GM23338 (cell line): Measurements from ENCODE around the gene MAPK11. TPM values are rescaled to one million over a fixed set of nuclear protein-coding genes. Genes with fewer than 3 reads are reported as not detected.
A peak's percentile ranks its signal among the peaks of the same experiment; 100 is the strongest.

Experiments
- ATAC-seq: fragments of 200-7000 bp; cut with Tn5 transposase; 3 replicates; pipeline ENCODE4 v1.9.1; 2020
- DNase-seq: peaks from one replicate; pipeline ENCODE4 v3.0.0-alpha.2; 2015; ENCODE audit warnings: low spot score
- H2AFZ ChIP-seq: fragments of 200-600 bp; sonication (generic); 2 replicates; pipeline ENCODE4 v1.8.0; 2016; ENCODE audit warnings: antibody characterized with exemption, mild to moderate bottlenecking, moderate library complexity
- H3F3A ChIP-seq: fragments of 200-600 bp; sonication (generic); replicated peaks from 2 replicates; pipeline ENCODE4 v1.8.0; 2017; ENCODE audit warnings: antibody characterized with exemption, mixed run types, low read depth
- H3K27ac ChIP-seq: fragments of 200-600 bp; sonication (generic); 2 replicates; pipeline ENCODE4 v1.6.1; 2016; ENCODE audit warnings: low read depth
- H3K27me3 ChIP-seq: fragments of 200-600 bp; sonication (generic); 2 replicates; pipeline ENCODE4 v1.8.0; 2016; ENCODE audit warnings: mild to moderate bottlenecking, mixed run types, moderate library complexity; ENCODE audit not compliant: insufficient read depth
- H3K36me3 ChIP-seq: fragments of 200-600 bp; sonication (generic); 2 replicates; pipeline ENCODE4 v1.8.0; 2016; ENCODE audit warnings: mild to moderate bottlenecking; ENCODE audit not compliant: insufficient read depth
- H3K4me1 ChIP-seq: fragments of 200-600 bp; sonication (generic); 2 replicates; pipeline ENCODE4 v1.8.0; 2016; ENCODE audit warnings: mild to moderate bottlenecking, moderate library complexity; ENCODE audit not compliant: insufficient read depth
- H3K4me2 ChIP-seq: fragments of 200-600 bp; sonication (generic); 2 replicates; pipeline ENCODE4 v1.7.1; 2017; ENCODE audit warnings: mixed run types
- H3K4me3 ChIP-seq: fragments of 200-600 bp; sonication (generic); 2 replicates; pipeline ENCODE4 v1.6.1; 2016; ENCODE audit warnings: mixed run types
- H3K79me2 ChIP-seq: fragments of 200-600 bp; sonication (generic); replicated peaks from 2 replicates; pipeline ENCODE4 v1.8.0; 2017; ENCODE audit warnings: mild to moderate bottlenecking; ENCODE audit not compliant: insufficient read depth
- H3K9me2 ChIP-seq: fragments of 200-600 bp; sonication (generic); 2 replicates; pipeline ENCODE4 v1.8.0; 2017; ENCODE audit not compliant: insufficient read depth
- H4K20me1 ChIP-seq: fragments of 200-600 bp; sonication (generic); replicated peaks from 2 replicates; pipeline ENCODE4 v1.8.0; 2017; ENCODE audit warnings: mild to moderate bottlenecking; ENCODE audit not compliant: insufficient read depth
- H3K27ac Mint-ChIP-seq: 2 replicates; pipeline ENCODE4 v1.8.0; 2020; ENCODE audit warnings: inconsistent platforms, mild to moderate bottlenecking, moderate library complexity, mixed read lengths
- H3K27me3 Mint-ChIP-seq: 3 replicates; pipeline ENCODE4 v1.8.0; 2022; ENCODE audit warnings: low read depth, mild to moderate bottlenecking, moderate library complexity, mixed read lengths, inconsistent platforms; ENCODE audit not compliant: insufficient read depth, poor library complexity
- H3K36me3 Mint-ChIP-seq: 3 replicates; pipeline ENCODE4 v1.8.0; 2021; ENCODE audit warnings: low read depth, mild to moderate bottlenecking, inconsistent platforms, moderate library complexity, mixed read lengths
- H3K4me1 Mint-ChIP-seq: 3 replicates; pipeline ENCODE4 v1.8.0; 2020; ENCODE audit warnings: mild to moderate bottlenecking, inconsistent platforms, mixed read lengths
- H3K4me3 Mint-ChIP-seq: 3 replicates; pipeline ENCODE4 v1.8.0; 2021; ENCODE audit warnings: moderate library complexity, mild to moderate bottlenecking, inconsistent platforms, mixed read lengths
- H3K9me3 Mint-ChIP-seq: 3 replicates; pipeline ENCODE4 v1.8.0; 2020; ENCODE audit warnings: moderate library complexity, mild to moderate bottlenecking, inconsistent platforms, mixed read lengths
- CREB1 ChIP-seq: fragments of 250-450 bp; sonication (Bioruptor Pico); IDR thresholded peaks from 2 replicates; pipeline ENCODE4 v1.5.0; 2020; ENCODE audit warnings: low read depth, mild to moderate bottlenecking, moderate library complexity
- CTCF ChIP-seq, 2 experiments: fragments of 200-600 bp in 1 of 2; sonication (generic) in 1 of 2; conservative IDR thresholded peaks; 2 replicates each; pipeline versions ENCODE4 v1.5.1 to v1.6.1; 2016 to 2017; ENCODE audit warnings: antibody characterized with exemption in 2 of 2, low read depth in 2 of 2, mild to moderate bottlenecking in 2 of 2, moderate library complexity in 1 of 2
- ETS1 ChIP-seq: IDR thresholded peaks from 2 replicates; pipeline ENCODE4 v1.6.1; 2016; ENCODE audit warnings: antibody characterized with exemption
- EZH2 ChIP-seq: fragments of 200-600 bp; sonication (generic); IDR thresholded peaks from one replicate; pipeline ENCODE4 v1.8.0; 2017; ENCODE audit warnings: antibody characterized with exemption, mild to moderate bottlenecking, low read depth; ENCODE audit not compliant: unreplicated experiment
- EZH2phosphoT487 ChIP-seq: fragments of 200-600 bp; sonication (generic); IDR thresholded peaks from one replicate; pipeline ENCODE4 v1.8.1; 2018; ENCODE audit warnings: antibody characterized with exemption; ENCODE audit not compliant: unreplicated experiment
- JUNB ChIP-seq: IDR thresholded peaks from one replicate; pipeline ENCODE4 v1.6.1; 2016; ENCODE audit warnings: antibody characterized with exemption; ENCODE audit not compliant: unreplicated experiment
- NANOG ChIP-seq: IDR thresholded peaks from 2 replicates; pipeline ENCODE4 v1.6.1; 2016; ENCODE audit warnings: antibody characterized with exemption, borderline replicate concordance
- POLR2AphosphoS5 ChIP-seq: IDR thresholded peaks from 2 replicates; pipeline ENCODE4 v1.6.1; 2016; ENCODE audit warnings: antibody characterized with exemption, low read depth
- REST ChIP-seq: IDR thresholded peaks from one replicate; pipeline ENCODE4 v1.6.1; 2018; ENCODE audit warnings: antibody characterized with exemption; ENCODE audit not compliant: unreplicated experiment
- STAT1 ChIP-seq: IDR thresholded peaks from one replicate; pipeline ENCODE4 v1.6.1; 2016; ENCODE audit warnings: antibody characterized with exemption; ENCODE audit not compliant: unreplicated experiment
- ZNF114 ChIP-seq: fragments of 250-450 bp; sonication (Bioruptor Pico); IDR thresholded peaks from 2 replicates; pipeline ENCODE4 v1.5.0; 2020; ENCODE audit warnings: mild to moderate bottlenecking, moderate library complexity
- ZNF331 ChIP-seq: fragments of 250-450 bp; sonication (Bioruptor Pico); IDR thresholded peaks from 2 replicates; pipeline ENCODE4 v1.5.0; 2020; ENCODE audit warnings: low read depth, mild to moderate bottlenecking, moderate library complexity
- ZNF462 ChIP-seq: fragments of 250-450 bp; sonication (Bioruptor Pico); IDR thresholded peaks from 2 replicates; pipeline ENCODE4 v1.5.0; 2020; ENCODE audit warnings: mild to moderate bottlenecking, moderate library complexity
- polyA plus RNA-seq: library from polyadenylated mRNA; unstranded; fragments of >200 nt; fragmentation: Nextera tagmentation; extraction: Ambion mirVana; gene quantifications from 2 replicates; pipeline ENCODE4 v1.2.1, GENCODE V29; 2016
- total RNA-seq: library from RNA; depleted of rRNA; stranded (reverse); fragments of >200 nt; shearing (Covaris generic); gene quantifications from 2 replicates; pipeline ENCODE4 v1.2.3, GENCODE V29; 2014

MAPK11 gene
- total and polyA plus RNA-seq, 2 experiments from 2014 or later, result 0.34 to 1.9 TPM

- peaks cover 18% of the 10 kb centered on the region; the same call in 1 of the 2 replicates for H3K4me1 ChIP-seq
- peak overlapping the region; percentile 34; the same call in 1 of the 3 replicates for H3K4me3 Mint-ChIP-seq
Observed at GRCh38 chr22:50300620-50301257, 30.6 kb upstream of the MAPK11 start.

More at GRCh38 chr22:50300620-50301257, 30.6 kb upstream of the MAPK11 start:
- H3K79me2 ChIP-seq, result peaks cover 31% of the 10 kb centered on the region
- no peak for TF ChIP-seq ETS1
- no peak for TF ChIP-seq NANOG
- TF ChIP-seq EZH2phosphoT487, result no peak
- TF ChIP-seq POLR2AphosphoS5, result no peak
- no peak for TF ChIP-seq EZH2
- no peak for TF ChIP-seq ZNF462 (CRISPR knock-in tag)
- no peak for TF ChIP-seq ZNF331 (CRISPR knock-in tag)
- no peak for TF ChIP-seq STAT1
- TF ChIP-seq CREB1 (CRISPR knock-in tag), result no peak
- TF ChIP-seq REST, result no peak
- TF ChIP-seq JUNB, result no peak
- TF ChIP-seq CTCF (conservative IDR thresholded peaks at IDR 0.05; ENCODE audit: low read depth in 2 of 2), result no peak
- no peak for TF ChIP-seq ZNF114 (CRISPR knock-in tag)
- H3K4me3 ChIP-seq, result peak overlapping the region; percentile 60
- H4K20me1 ChIP-seq, result peaks cover 10% of the 10 kb centered on the region
- DNase-seq (no peak), ATAC-seq (no peak)
- H3K36me3 Mint-ChIP-seq, result no peaks in the 10 kb centered on the region
- peaks cover 9% of the 10 kb centered on the region for H3K4me1 Mint-ChIP-seq
- no peak overlapping the region for H2AFZ ChIP-seq
- no peaks in the 10 kb centered on the region for H3K9me3 Mint-ChIP-seq
- no peaks in the 10 kb centered on the region for H3K27me3 ChIP-seq
- no peaks in the 10 kb centered on the region; the same call in 1 of the 2 replicates for H3F3A ChIP-seq
- peaks cover 29% of the 10 kb centered on the region for H3K27me3 Mint-ChIP-seq
- peak overlapping the region; percentile 76 for H3K4me2 ChIP-seq
- H3K9me2 ChIP-seq, result no peaks in the 10 kb centered on the region
- H3K36me3 ChIP-seq, result no peaks in the 10 kb centered on the region
- no peak overlapping the region for H3K27ac Mint-ChIP-seq
- no peak overlapping the region for H3K27ac ChIP-seq
